ENCODE measurements around the gene SREBF1.

Gene SREBF1

DNA sequence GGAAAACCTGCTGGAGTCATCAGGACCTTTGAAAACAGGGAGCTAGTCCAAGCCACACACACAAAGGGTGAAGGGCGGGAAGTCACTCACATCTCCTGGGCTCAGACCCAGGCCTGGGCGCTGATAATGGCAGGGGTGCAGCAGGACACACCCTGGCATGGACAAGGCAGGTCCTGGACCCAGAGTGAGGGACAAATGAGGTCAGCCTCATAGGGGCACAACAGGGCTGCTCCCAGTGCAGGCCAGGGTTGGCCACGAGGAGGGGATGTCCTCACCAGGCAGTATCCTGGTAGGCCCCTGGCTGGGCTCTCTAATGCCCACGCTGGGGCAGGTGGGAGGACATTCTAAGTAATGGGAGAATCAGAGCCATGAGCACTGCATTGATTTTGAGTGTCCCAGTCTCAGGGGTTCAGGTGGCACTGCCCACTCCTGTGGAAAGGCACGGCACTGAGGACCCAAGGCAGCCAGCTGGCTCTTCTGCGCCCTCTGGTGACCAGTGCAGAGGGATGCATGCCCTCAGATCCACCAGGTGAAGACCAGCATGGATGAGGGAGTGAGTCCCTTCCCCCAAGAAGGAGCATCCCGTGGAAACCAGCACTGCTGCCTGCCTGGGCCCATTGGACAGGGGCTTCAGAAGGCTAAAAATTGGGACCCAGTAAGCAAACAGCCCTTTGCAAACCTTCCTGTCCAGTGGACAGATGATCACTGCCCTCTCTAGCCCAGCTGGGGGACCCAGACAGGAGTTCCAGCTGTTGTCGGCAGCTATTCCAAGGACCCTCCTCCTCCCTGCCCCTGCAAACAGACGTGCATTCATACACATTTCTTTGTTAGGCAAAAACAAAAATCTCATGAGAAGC lies 23.4 kb upstream of the SREBF1 start:
- DNase-seq (ENCODE audit: extremely low read depth in 1 of 2, low read depth in 1 of 2) = peak in 1 of 2 donors; percentile 35

DNA sequence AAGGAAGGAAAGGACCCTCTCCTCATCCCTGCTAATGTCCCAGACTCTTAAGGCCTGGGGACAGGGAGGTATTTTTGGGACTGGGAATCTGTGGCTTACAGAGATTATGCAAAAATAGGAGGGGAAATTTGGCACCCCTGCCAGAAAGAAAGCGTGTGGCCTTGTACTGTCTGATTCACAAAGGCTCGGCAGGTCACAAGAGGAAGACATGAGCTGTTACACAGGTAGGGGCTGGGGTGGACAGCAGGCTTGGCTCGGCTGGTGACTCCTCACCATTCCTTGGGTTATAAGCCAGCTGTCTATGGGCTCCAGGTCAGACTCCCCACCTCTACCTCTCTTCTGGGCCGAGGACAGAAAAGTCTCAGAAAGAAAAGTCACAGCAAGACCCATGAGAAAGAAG lies 20.7 kb upstream of the SREBF1 start:
- no peak for DNase-seq (ENCODE audit: extremely low read depth in 1 of 2, low read depth in 1 of 2)

DNA sequence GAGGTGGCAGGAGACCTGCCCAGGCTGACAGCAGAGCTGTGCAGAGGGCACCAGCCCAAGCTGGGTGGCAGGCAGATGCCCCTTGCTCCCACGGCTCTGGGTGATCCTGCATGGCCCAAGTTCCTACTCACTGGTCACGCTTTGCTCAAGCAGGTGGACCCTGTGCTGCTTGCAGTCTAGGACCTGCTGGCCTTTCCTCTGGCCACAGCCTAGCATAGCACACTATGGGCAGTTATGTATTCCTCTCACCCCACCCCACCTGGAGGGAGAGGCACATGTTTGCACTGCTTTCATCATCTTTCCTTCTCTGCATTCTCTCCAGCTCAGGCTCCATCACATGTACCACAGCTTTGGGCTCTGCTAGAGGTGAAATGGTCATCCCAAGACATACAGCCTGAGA lies 19.6 kb upstream of the SREBF1 start:
- DNase-seq (ENCODE audit: extremely low read depth in 1 of 2, low read depth in 1 of 2) = no peak

DNA sequence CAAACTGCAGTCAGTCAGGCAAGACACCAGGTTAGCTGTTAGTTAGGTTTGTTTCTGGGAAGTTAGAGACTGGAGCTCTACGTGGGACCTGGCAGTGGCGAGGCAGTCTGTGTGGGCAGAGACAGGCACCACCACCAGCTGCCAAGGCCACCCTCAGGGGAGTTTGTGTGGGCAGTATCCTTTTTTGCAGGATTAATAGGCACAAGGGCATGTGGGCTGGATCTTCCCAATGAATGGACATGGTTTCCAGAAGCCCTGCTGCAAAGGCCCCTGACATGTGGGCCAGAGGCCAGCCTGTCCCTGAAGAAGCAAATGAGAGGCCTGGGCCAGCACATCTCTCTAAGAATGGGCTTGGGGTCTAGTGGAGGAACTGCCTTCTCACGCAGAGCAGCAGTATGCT lies 19.2 kb upstream of the SREBF1 start:
- DNase-seq (ENCODE audit: extremely low read depth in 1 of 2, low read depth in 1 of 2) = no peak

DNA sequence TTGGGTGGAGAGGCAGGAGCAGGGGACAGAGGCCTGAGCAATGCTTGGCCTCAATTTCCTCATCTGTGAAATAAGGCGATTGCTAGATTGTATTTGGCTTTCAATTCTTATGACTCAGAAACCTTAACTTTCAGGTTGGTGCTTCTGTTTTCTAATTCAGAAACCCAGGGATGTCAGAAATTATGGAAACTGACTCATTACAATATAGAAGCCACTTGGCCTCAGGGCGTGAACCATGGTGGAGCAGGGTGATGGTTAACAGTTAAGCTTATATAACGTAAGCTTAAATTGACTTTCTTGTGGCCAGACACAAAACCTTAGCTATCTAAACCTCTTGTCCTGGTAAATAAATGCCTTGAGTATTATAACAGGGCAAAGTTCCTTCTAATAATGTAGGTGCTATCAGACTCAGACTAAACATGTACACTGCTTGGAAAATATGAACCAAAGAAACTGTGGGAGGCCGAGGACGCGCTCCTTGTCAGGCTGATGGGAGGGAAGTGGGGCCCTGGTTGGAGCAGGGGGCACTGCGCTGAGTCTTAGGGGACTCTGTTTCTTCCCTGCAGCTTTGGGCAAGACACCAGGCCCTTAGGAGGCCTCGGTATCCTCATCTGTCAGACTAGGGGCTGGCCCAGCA lies 17.1 kb upstream of the SREBF1 start:
- DNase-seq (ENCODE audit: extremely low read depth in 1 of 2, low read depth in 1 of 2) = peak in 1 of 2 donors; percentile 63

DNA sequence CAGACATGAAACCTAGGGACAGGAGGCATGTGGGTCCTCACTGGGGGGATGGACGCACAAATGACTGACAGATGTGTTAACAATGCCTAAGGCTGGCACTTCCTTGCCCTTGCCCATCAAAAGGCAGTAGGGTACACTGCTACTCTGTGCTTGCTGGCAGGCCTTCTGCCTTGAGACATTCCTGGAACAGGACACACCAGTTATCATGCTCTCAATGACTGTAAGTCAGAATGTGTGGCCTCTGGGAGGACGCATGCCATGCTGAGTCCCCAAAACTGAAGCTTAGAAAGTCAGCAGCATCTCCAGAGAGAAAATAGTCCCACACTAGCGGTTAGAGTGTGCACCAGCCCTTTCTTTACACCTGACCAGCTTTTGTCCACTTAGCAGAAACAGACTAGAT lies 16.1 kb upstream of the SREBF1 start:
- DNase-seq (ENCODE audit: extremely low read depth in 1 of 2, low read depth in 1 of 2) = no peak

DNA sequence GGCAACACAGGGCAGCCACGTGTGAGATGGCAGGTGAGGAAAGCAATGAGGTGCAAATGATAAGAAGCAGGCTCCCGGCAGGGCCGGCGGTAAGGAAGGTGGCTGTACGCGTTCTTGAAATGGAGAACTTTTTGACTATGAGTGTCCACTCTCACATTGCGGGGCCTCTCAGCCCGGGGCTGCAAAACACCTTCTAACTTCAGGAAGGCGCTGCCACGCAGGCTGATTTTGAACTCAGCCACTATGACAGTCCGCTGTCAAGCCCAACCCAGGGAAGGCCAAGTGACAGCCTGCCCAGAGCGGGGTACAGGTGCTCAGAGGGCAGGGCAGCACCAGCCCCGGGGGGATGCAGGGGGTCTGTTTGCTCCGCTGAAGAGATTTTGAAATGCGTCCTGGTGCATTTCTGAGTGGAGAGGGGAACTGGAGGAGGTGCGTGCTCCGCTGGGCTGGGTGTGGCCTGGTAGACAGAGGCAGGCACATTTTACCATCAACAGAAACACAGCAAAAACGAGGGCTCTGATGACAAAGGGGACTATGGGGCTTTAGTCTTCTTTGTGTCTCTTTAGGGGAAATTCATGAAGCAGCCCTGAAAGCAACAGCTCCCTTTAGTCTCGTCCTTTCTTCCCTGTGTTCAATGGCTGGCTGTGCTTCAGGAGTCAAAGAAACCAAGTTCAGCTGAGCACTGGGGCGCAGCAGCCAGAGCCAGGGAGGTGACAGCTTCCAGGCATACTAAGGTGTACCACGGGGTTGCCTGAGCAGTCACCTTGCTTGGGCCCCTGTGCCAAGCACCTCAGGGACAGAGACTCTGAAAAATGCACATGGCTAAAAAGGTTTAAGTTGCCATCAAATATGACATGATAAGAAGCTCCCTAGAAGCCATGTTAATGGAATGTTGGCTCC lies 14.6 kb upstream of the SREBF1 start:
- DNase-seq (ENCODE audit: extremely low read depth in 1 of 2, low read depth in 1 of 2) = no peak

DNA sequence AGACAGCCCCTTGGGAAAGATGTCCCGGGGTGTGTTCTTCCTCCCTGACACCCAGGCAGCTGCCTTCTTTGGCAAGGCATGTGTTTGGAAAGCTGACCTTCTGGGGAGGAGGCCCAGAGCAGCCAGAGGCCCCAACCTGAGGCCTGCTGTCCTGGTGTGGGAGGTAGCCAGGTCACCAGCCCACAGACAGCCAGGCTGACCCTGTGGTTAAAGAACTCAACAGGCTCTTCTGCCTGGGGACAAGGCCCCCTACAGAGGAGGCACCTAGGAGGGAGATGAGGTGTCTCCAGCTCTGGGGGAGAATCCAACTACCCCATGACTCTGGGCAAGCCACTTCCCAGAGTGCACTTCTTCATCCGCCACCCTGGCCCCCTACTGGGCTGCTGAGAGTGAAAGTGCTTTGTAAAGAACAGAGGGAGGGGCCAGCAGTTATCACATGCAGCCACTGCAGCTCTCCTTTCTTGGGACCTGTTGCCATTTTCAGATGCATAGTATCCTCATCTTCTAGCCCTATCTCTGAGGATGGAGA lies 13.1 kb upstream of the SREBF1 start:
- DNase-seq (ENCODE audit: extremely low read depth in 1 of 2, low read depth in 1 of 2) = peak; percentile 58 to 81

DNA sequence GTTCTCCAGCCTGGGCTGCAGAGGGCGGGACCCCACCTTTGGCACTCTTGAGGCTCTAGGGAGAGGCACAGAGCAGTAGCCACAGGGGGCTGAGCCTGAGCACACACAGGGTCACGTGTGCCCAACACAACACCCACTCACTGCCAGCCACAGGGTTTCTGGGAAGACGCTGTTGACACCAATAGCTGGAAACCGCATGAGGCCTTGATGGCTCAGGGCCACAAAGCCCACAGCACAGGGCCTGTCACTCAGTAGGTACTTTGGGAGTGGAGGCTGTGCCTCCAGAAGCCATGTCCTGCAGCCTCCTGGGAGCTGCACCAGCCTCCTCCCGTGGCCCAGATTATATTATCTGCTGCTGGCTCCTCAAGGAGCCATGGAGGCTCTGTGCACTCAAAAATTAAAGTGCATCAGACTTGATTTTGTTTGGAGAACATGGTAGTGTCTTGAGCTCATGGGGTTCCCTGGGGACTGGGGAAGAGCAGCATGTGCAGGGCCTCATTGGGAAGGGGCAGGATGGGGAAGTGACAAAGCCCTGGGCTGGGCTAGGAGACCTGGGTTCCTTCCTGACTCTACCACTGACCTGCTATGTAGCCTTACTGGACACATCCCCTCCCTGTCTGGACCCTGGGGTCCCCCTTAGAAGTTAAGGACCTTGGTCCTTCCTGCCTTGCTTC lies 12.5 kb upstream of the SREBF1 start:
- DNase-seq (ENCODE audit: extremely low read depth in 1 of 2, low read depth in 1 of 2) = peak; percentile 71 to 95

DNA sequence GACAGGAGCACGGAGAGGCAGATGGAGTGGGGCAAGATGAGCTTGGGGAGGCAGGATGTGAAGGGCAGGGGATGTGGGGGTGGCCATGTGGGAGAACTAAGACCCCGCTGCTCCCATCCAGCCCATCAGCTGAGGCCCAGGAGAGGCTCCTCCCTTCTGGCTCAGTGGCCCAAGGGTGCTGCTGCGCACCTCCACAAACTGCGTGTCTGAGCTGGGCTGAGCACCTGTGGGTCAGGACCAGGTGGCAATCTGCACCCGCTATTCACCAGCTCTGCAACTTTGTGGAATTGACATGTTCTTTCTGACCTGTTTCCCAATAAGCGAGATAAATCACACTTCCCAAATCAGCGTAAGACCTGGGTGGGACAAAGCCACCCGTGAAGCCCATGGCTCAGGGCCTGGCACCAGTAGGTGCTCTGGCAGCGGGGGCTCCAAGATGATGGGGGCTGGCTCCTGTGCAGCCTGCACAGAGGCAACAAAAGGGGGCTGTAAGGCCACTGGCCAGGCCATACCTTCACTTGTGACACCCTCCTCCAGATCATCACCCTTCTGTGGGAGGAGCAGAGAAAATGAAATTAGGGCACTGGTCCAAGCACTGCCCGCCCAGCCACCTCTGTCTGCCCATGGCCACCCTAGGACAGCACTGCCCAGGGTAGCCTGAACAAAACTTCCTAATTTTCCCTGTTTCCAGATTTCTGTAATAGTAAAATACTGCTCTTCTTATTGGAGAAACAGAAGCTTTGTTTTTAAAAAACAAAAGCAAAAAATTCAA lies 11.7 kb upstream of the SREBF1 start:
- no peak for DNase-seq (ENCODE audit: extremely low read depth in 1 of 2, low read depth in 1 of 2)

DNA sequence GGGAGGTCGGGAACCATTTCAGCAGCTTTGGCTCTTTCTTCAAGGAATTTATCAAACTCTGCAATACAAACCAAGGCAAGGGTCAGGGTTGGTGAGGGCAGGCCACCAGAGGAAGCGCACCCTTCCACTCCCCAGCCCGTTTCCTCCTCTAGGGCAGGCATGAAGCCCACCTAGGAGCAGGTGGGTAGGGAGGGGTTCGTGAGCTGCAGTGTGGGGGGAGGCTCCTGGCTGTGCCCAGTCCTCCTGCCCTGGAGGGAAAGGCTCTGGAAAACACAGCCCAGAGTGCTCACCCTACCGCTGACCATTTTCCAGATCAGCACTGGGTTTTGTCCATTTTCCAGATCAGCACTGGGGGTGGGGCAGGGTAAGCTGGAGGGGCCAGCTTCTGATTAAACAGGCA lies 10.9 kb upstream of the SREBF1 start:
- DNase-seq (ENCODE audit: extremely low read depth in 1 of 2, low read depth in 1 of 2) = no peak

DNA sequence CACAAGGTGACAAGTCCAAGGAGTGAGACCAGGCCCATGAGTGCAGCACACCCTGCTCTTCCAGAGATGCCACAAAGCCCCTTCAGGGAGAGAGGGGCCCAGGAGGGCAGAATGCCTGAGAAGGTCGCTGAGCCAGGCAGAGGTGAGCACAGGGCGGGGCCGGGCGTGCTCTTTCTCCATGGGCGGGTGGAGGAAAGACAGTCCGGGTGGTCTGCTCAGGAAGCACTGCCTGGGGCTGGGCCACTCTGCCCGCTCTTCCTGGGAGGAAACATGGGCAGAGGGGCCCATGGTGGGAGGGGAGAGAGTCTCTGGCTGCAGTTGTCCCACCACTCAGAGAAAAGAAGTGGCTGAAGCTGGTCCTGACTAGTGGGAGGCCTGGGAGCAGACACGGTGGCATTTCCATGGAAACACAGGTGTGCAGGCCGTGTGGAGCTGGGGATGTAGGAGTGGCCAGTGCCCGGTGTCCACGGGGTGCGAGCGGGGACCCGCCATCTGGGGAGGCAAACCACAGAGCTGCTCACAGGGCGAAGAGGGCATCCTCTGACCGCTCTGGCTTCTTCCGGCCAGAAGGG lies 10.4 kb upstream of the SREBF1 start:
- DNase-seq (ENCODE audit: extremely low read depth in 1 of 2, low read depth in 1 of 2) = no peak

DNA sequence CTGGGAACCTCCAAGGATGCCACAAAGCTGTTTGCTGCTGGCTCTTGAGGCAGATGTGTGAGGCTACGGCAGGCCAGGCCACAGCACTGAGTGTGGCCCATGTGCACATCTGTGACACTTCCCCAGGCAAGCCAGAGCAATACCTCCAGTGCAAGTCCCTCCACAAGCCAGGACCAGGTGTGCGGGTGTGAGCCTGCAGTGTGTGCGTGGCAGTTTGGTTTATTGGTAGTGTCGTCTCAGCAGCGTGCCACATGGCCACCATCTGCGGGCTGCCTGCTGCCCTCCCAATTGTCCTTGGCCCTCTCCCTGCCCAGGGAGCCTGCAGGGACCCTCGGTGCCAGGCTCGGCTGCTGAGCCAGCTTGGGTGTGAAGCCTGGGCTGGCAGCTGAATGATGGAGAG lies 9.9 kb upstream of the SREBF1 start:
- no peak for DNase-seq (ENCODE audit: extremely low read depth in 1 of 2, low read depth in 1 of 2)

DNA sequence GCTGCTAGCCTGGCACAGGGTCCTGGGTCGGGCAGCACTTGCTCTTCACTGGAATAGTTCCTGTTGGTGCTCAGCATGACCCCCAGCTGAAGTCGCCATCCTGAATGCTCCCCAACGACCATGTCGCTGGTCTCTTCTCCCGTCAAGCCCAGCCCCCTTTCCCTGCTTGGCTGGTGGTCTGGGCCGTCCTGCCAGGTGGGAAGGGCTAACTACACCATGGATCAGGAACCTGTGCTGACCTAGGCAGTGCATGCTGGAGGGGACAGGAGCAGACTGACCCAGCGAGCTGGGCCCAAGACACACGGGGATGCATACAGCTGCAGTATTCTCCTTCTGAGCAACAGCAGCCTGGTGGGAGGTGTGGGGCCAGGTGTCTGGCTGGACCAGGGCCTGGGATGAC lies 9.2 kb upstream of the SREBF1 start:
- no peak for DNase-seq (ENCODE audit: extremely low read depth in 1 of 2, low read depth in 1 of 2)

DNA sequence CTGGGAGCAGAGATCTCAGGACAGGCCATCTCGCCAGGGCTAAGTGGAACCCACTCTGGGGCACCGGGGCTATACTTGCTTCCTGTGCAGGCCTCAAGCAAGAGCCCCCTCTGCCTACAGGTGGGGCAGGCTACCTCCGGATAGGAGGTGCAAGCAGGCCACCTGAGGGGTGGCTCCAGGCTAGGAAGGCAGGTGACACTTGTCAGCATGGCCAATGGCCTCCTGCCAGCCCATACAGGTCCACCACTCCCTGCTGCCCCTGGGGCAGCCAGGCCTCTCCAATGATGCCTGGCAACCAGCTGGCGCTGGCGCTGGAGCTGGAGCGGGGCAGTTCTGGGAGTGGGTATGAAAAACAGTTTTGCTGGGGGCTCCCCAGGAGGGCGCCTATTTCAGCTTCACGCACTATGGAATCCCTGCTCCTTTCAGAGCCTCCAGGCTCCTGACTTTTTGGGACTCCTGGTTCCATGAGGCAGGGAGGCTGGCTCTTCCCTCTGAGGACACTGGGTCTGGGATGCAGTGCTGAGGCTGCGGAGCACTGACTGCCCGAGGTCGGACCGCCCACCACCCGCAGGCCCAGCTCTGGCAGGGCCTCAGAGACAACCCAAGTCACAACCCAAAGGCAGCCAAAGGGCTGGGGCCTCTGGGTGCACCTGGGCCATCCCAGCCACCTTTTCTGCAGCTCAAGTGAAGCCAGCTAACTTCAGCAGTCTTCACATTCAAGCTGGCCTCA lies 8.4 kb upstream of the SREBF1 start:
- DNase-seq (ENCODE audit: extremely low read depth in 1 of 2, low read depth in 1 of 2) = no peak

DNA sequence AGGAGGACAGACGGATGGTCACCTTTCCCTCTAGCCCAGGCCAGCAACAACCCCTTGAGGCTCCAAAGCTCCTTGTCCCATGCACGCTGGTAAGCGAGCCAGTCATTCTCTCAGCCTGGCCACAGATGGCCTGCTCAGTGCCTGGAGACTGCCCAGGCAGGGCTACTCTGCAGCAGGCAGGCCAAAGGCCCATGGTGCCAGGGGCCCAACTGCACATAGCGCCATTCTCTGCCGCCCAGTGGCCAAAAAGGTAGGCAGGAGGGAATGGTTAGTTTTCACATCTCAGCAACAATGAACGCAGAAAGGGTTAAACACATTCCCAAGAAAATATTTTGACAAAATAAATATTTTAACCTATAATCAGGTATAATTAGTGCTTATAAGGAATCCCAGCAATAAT lies 7.7 kb upstream of the SREBF1 start:
- no peak for DNase-seq (ENCODE audit: extremely low read depth in 1 of 2, low read depth in 1 of 2)

DNA sequence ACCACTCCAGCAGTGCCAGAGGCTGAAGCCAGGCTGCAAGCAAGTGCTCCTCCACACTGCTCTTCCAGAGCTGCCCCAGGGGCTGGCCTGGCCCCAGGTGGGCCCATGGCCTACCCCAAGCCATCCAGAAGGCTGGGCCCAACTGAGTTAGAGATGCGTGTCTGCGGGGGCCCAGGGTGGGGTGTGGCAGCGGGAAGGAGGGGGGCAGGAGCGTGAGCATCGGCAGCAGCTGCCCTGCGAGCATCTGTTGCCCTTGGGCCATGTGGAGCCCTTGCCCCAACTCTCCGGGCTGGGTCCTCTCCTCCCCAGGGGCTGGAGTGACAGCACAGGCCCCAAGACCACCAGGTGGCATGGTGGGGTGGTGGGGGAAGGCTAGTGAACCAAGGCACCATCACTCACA lies 7.3 kb upstream of the SREBF1 start:
- no peak for DNase-seq (ENCODE audit: extremely low read depth in 1 of 2, low read depth in 1 of 2)

DNA sequence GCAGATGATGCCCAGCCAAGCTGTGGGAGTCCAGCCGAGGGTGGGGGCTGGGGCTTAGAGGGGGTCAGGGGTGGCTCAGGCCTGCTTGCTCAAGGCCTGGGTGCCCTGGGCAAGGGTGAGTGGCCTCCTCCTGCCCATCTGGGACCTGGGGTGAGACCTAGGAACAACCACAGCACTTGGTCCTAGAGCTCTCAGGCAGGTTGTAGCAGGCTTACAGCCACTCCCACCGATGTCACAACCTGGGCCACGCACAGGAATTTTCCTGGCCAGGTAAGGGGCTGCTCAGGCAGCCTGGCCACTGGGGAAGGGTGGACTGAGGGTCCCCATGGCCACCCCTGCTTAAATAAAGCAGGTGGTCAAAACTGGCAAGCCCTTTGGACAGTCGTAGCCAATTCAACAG lies 6.3 kb upstream of the SREBF1 start:
- no peak for DNase-seq (ENCODE audit: extremely low read depth in 1 of 2, low read depth in 1 of 2)

All from stimulated activated CD8-positive, alpha-beta memory T cell treated with anti-CD3 and anti-CD28 coated beads, Interleukin-7, amount 100 ng/mL, for 48 hours (primary cell).